NCI-H146 (cell line): Measurements from ENCODE around the gene FRMPD2.

Source experiments
- DNase-seq: peaks from one replicate; lab custom pipeline; 2025; lab: John Stamatoyannopoulos, UW

FRMPD2 gene

GRCh38 chr10:48274636-48275035 is at the start of gene FRMPD2:
TSS of gene FRMPD2 (minus strand) at chr10:48274696. CDS start at chr10:48274567, 129 bp downstream.
- DNase-seq = no peak

DNA sequence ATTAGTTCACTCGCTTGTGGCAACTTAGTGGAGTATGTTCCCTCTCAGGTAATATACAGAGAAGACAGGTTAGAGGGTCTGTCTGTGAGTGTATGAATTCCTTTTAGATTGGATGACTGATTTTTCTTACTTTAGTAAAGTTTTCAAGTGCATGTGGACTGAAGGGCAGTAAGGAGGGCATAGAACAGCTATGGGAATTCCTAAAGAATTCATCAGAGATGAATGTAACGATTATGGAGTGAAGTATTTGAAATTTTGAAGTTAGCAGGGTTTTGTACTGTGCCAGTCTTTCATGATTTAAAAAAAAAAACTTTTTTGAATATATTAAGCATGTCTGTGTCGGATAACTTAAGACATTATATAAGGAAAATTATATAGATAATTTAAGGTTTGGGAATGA is 47.5 kb upstream of the FRMPD2 start:
- no peak for DNase-seq

GRCh38 chr10:48317321-48317990 is 43.0 kb upstream of the FRMPD2 start:
- DNase-seq = no peak

DNA sequence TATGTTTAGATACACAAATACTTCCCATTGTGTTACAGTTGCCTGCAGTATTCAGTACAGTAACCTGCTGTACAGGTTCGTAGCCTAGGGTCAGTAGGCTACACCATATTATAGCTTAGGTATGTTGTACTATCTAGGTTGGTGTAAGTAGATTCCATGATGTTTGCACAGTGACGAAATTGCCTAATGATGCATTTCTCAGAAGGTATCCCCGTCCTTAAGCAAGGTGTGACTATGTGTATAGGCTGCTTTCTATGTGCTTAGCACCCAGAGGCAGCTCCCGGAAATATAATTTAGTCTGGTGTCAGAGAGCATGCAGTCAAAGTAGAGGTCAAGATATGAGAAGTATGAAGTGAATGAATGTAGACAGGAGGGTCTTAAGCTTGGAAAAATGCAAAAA is 41.7 kb upstream of the FRMPD2 start:
- no peak for DNase-seq

DNA sequence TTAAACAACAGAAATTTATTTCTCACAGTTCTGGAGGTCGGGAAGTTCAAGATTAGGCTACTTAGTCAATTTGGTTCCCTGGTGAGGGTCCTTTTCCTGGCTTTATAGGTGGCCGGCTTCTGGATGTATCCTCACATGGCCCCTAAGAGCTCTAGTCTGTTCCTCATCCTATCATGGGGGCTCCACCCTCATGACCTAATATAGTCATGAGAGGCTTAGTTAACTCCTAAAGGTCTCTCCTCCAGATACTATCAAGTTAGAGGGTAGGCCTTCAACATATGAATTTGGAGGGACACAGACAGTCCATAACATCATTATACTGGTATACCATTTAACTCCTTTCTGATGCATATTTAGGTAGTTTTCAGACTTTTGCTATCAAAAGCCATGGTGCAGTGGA is 39.6 kb upstream of the FRMPD2 start:
- no peak for DNase-seq

GRCh38 chr10:48309711-48310226 is 35.3 kb upstream of the FRMPD2 start:
- no peak for DNase-seq

DNA sequence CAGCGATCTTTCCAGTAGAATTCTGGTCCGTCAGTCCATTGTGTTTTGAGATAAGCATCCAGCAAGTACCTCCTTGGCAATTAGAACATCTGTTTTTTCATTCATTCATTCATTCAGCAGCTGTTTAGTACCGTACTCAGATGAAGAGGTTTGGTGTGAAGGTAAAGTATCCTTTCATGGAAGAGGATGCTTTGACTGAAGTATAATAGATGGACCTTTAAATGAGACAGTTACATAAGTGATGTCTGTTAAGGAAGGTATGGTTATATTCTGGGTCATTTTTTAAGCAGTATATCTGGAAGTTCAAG is 33.2 kb upstream of the FRMPD2 start:
- no peak for DNase-seq

GRCh38 chr10:48306870-48307710 is 32.6 kb upstream of the FRMPD2 start:
- DNase-seq = peak; percentile 75

DNA sequence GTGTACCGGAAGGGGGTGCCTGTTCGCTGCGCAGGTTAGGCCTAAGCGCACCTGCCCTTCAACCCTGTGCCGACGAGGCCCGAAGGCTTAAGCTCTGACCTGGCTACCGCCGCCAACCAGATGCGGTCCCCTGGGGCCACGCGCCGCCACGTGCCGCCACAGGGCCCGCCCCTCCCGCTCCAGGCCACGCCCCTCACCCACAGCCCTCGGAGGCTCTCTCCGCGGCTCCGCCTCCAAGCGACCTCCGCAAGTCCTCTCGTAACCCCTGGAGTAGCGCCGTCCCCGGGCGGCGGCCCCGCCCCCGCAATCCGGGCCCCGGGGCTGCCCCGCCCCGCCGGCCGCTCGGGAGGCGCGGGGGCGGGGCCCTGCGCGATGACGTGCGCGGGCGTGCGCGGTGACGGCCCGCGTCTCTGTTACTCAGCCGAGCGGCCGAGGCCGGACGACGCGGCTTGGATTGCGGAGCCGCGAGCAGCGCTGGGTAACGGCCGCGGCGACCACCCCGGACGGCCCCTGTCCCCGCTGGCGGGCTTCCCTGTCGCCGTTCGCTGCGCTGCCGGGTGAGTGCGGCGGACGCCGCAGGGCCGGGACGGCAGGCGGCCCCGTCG is 31.9 kb upstream of the FRMPD2 start, which contains the start of gene MAPK8:
TSS of gene MAPK8 (plus strand) at position 413 of the 605 bp plus-strand sequence. CDS start 94,984 bp downstream, outside the sequence.
- DNase-seq = peak; percentile 95

- no peak for DNase-seq
These were observed 31.4 kb upstream of the FRMPD2 start for GRCh38 chr10:48305905-48306264.

- no peak for DNase-seq
These were observed 28.3 kb upstream of the FRMPD2 start for GRCh38 chr10:48302515-48303476.

DNA sequence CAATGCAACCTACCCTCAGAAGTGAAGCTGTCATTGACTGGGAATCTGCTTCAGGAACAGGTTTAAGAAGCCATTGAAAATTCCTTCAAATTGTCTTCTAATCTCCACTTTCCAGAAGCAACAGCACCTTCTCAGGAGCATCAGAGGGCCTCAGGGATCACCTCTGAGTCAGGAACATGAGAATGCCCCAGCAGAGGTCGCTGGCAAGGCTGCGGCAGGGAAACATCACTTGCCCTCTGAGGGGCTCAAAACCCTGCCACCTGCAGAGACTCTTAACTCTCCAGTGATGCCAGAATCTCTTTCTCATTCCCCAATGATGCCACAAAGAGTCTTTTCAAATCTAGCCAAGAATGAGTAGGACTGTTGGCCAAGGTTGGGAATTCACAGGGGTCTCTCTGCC is 26.1 kb upstream of the FRMPD2 start:
- no peak for DNase-seq

GRCh38 chr10:48299692-48300091 is 25.2 kb upstream of the FRMPD2 start:
- DNase-seq = no peak

DNA sequence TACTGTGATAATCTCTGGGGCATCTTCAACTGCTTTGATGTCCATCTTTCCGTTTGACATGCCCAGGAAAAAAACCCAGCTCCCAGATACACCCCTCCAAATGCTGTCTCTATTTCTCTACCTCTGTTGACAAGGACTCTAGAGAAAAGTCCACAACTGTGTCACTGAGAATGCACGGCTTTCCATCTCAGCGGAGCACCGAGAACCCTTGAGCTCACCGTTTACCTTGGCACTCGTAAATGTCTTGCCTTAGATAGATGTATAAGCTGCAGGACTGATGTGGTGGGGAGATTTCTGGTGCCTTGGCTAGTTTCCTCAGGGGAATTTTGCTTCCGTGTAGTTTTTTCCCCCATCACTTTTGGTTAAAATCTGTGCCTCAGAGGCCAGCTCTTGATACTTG is 24.6 kb upstream of the FRMPD2 start:
- DNase-seq = no peak

- DNase-seq = no peak
These were observed 22.1 kb upstream of the FRMPD2 start for GRCh38 chr10:48296576-48297098.

DNA sequence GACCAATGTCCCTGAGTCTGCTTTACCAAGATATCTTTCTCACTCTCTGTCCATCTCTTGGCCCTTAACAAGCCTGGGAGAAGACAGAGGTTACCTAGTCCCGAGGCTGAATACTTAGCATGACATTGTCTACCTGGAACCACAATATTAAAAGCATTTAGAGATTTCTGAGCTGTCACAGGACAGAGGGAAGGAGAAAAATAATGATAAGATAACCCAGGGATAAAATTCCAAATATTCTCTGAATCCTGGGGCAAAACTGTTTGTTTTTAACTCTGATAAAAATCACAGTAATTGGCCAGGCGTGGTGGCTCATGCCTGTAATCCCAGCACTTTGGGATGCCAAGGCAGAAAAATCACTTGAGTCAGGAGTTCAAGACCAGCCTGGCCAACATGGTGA is 19.9 kb upstream of the FRMPD2 start:
- no peak for DNase-seq

GRCh38 chr10:48292616-48293015 is 18.1 kb upstream of the FRMPD2 start:
- no peak for DNase-seq

- DNase-seq = no peak
These were observed 16.7 kb upstream of the FRMPD2 start for GRCh38 chr10:48291190-48291589.

DNA sequence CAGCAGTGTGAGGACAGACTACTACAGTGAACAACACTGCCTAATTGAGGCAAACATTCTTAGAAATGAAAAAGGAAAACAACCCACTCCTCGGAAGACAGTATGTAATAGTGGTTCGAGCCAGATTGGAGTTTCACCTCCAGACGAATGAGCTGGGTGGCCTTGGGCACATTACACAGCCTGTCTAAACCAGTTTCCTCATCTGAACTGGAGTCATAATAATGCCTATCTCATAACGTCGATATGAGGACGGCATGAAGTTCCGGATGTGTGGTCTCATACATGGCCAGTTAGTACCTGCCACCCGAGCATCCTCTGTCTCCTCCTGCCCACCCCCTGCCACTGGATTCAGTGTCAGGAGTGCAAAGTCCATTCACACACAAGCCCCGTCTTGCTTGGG is 15.8 kb upstream of the FRMPD2 start:
- no peak for DNase-seq

GRCh38 chr10:48289501-48290238 is 15.2 kb upstream of the FRMPD2 start:
- DNase-seq = peak; percentile 39

DNA sequence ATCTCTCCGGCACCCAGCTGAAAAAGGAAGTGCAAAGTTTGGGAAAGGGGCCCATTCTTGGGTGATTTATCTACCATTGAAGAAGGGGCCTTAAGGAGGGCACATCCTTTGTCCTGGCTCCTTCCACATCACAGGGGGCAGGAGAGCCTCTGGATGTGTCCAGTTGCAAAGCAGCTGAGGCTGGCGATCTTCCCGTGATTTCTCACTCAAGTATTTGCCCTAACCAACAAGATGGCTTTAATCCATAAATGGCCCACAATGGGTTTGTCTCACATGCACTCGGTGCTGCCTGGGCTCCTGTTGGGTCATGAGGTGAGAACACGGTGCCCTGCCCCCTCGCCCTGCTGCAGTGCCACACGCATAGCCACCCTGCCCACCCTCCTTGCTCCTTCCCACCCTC is 14.2 kb upstream of the FRMPD2 start:
- DNase-seq = no peak
